ENCODE results near the gene CLDN9.

The CLDN9 gene

GRCh38 chr16:3057181-3058138 lies 44.7 kb downstream of the CLDN9 start:
- no peak for DNase-seq

GRCh38 chr16:3058139-3059030 lies 45.7 kb downstream of the CLDN9 start:
- no peak for DNase-seq

- DNase-seq, result peak; percentile 40 to 70
Measured at GRCh38 chr16:3059041-3059722, 46.5 kb downstream of the CLDN9 start.

GRCh38 chr16:3059723-3060242 lies 47.1 kb downstream of the CLDN9 start:
- no peak for DNase-seq

GRCh38 chr16:3060339-3061127 lies 47.8 kb downstream of the CLDN9 start:
- DNase-seq, result no peak

GRCh38 chr16:3062553-3062952 lies 49.8 kb downstream of the CLDN9 start:
- DNase-seq, result no peak

GRCh38 chr16:3063625-3064386 lies 51.1 kb downstream of the CLDN9 start:
- DNase-seq, result no peak
